ES-I3 (cell line): Measurements from ENCODE around the gene IQCH.
"Not testable (repeated sequence)": the region's sequence is repeated elsewhere in the genome, so short reads cannot be mapped to it uniquely, and the experiment has no call there.

Experiments used
- H3K36me3 ChIP-seq: 2 replicates; pipeline ENCODE4 v1.6.1; 2013; ENCODE audit warnings: mild to moderate bottlenecking, low read length, control low read depth, moderate library complexity; ENCODE audit not compliant: insufficient read depth
- H3K4me1 ChIP-seq: 2 replicates; pipeline ENCODE4 v1.6.1; 2013; ENCODE audit warnings: mild to moderate bottlenecking, control low read depth, low read length; ENCODE audit not compliant: insufficient read depth
- H3K9ac ChIP-seq: 2 replicates; pipeline ENCODE4 v1.6.1; 2013; ENCODE audit warnings: low read depth, mild to moderate bottlenecking, low read length, moderate library complexity
- H3K9me3 ChIP-seq: 2 replicates; pipeline ENCODE4 v1.6.1; 2013; ENCODE audit warnings: mild to moderate bottlenecking, low read length, moderate library complexity; ENCODE audit not compliant: control insufficient read depth, insufficient read depth

The IQCH gene

GRCh38 chr15:67259379-67259778 lies 4.8 kb downstream of the IQCH start:
- no peaks in the 10 kb centered on the region for H3K36me3 ChIP-seq
- H3K9ac ChIP-seq, result no peak overlapping the region
- no peaks in the 10 kb centered on the region for H3K9me3 ChIP-seq
- no peaks in the 10 kb centered on the region for H3K4me1 ChIP-seq

GRCh38 chr15:67259806-67260205 lies 5.2 kb downstream of the IQCH start:
- no peaks in the 10 kb centered on the region for H3K9me3 ChIP-seq
- H3K4me1 ChIP-seq, result no peaks in the 10 kb centered on the region
- no peak overlapping the region for H3K9ac ChIP-seq
- H3K36me3 ChIP-seq, result no peaks in the 10 kb centered on the region

DNA sequence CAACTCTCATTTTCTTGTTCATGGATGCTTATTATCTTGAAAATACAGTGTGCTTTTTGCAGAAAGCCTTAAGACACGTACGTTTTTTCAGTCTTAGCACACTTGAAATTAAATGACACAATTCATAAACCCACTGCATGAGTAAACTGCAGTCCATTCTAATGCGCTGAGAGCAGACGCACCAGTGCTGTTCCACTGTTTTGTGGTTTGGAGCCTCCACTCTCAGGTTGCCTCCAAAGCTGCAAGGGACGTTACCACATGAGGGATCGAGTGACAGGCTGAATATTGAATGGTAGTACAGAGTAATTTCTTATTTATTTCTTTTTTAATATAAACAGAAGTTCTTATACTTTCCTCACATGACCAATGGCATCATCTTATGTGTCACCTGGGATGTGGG lies 12.3 kb downstream of the IQCH start:
- no peak overlapping the region for H3K9ac ChIP-seq
- no peaks in the 10 kb centered on the region for H3K36me3 ChIP-seq
- no peaks in the 10 kb centered on the region for H3K9me3 ChIP-seq
- H3K4me1 ChIP-seq, result peaks cover 14% of the 10 kb centered on the region

- Histone ChIP-seq H3K9me3 (no peaks in the 10 kb centered on the region), H3K9ac (no peak overlapping the region), H3K36me3 (no peaks in the 10 kb centered on the region), H3K4me1 (peaks cover 14% of the 10 kb centered on the region)
Observed at GRCh38 chr15:67267440-67267839, 12.9 kb downstream of the IQCH start.

DNA sequence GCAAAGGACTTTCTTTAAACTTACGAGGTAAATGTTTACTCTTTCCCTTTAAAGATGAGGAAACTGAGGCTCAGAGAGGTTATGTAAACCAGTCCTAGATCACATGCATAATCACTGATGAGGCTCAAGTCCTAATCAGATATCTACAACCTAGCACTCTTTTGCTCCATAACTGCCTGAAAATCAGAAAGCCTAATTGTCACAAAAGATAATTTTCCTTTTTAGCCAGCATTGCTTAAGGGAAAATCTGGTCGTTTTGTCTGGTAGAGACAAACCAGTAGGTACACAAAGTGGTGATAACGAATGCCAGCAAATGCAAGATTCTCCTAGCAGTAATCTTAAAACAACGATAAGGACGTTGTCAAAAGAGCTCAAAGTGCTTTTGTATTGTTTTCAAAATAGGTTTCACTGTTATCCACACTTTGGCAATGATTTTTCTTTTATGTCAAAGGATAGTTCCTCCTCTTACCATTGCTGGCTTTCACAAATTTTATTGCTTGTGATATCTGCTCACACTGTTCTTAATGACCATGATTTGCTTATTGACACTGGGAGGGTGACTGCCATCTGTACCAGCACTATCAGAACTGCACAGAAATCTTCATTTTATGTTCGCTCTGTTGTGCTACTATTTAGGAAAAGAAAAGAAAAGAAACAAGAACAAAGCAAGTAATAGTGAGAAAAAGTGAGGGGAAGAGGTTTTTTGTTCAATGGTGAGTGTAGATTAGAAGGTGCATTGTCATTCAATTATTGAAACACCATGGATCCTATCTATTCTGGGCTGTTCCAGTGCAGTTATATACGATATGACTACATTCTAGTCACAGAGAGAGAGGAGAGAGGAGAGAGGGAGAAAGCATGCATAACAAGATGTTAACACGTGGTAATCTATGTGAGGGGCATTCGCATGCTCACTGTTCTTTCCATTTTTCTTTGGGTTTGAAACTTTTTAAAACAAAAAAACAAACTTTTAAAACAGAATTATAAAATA lies 13.7 kb downstream of the IQCH start:
- Histone ChIP-seq H3K9me3 (no peaks in the 10 kb centered on the region), H3K4me1 (peaks cover 14% of the 10 kb centered on the region), H3K9ac (no peak overlapping the region), H3K36me3 (no peaks in the 10 kb centered on the region)

DNA sequence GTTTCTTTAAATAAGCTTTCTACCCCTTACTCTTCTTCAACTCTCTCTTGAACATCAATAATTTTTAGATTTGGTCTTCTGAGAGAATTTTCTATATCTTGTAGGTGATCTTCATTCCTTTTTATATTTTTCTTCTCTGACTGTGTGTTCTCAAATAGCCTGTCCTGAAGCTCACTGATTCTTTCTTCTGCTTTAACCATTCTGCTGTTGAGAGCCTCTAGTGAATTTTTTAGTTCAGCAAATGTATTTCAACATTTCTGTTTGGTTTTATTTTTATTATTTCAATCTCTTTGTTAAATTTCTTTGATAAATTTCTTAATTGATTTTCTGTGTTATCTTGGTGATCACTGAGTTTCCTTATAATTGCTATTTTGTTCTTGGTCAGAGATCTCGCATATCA lies 19.6 kb downstream of the IQCH start:
- no peaks in the 10 kb centered on the region for H3K36me3 ChIP-seq
- H3K9ac ChIP-seq, result no peak overlapping the region
- H3K4me1 ChIP-seq, result no peaks in the 10 kb centered on the region
- no peaks in the 10 kb centered on the region for H3K9me3 ChIP-seq

DNA sequence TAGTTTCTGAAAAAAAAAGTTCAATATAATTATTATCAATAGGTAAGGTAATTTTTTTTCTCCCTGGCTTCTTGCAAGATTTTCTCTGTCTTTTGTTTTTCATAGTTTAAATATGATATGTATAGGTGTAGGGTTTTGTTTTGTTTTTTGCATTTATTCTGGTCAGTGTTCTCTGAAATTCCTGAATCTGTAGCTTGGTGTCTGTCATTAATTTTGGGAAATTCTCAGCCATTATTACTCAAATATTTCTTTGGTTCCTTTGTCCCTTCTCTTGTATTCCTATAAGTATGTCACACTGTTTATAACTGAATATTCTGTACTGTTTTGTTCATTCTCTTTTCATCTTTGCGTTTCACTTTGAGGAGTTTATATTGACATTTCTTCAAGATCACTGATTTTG lies 22.1 kb downstream of the IQCH start:
- no peaks in the 10 kb centered on the region; the same call in 1 of the 2 replicates for H3K4me1 ChIP-seq
- H3K36me3 ChIP-seq, result no peaks in the 10 kb centered on the region
- no peaks in the 10 kb centered on the region for H3K9me3 ChIP-seq
- H3K9ac ChIP-seq, result no peak overlapping the region

DNA sequence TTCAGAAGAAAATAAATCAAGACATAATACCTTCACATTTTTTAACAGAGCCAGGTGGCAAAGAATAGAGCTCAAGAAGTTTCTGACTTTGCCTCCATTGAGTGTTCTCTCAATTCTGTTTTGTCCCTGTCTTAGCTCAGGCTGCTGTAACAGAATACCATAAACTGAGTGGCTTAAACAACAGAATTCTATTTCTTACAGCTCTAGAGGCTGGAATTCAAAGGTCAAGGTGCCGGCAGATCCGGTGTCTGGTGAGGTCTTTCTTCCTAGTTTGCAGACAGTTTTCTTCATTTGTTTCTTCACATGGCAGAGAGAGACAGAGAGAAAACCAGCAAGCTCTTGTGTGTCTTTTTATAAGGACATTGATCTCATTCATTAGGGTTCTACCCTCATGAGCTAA lies 25.6 kb downstream of the IQCH start:
- no peak overlapping the region for H3K9ac ChIP-seq
- H3K4me1 ChIP-seq, result peaks cover 5% of the 10 kb centered on the region; the same call in 1 of the 2 replicates
- no peaks in the 10 kb centered on the region for H3K9me3 ChIP-seq
- H3K36me3 ChIP-seq, result no peaks in the 10 kb centered on the region

DNA sequence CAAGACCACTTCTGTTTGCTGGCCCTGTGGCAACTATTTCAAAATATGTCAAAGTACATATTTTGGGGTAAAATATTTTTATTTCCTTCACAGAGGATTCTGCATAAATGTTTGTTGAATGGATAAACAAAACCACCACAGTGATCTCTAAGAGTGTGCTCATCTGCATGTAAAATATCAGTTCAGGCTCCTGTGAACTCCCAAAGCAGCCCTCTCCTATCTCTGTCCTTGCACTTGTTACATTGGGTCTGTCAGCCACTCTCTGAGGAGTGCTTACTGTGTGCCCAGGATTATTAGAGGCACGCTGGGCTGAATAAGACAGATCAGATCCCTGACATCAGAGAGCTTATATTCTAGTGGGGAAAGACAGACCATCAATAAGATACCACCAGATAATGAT lies 27.1 kb downstream of the IQCH start:
- peaks cover 5% of the 10 kb centered on the region; the same call in 1 of the 2 replicates for H3K4me1 ChIP-seq
- H3K9me3 ChIP-seq, result no peaks in the 10 kb centered on the region
- H3K9ac ChIP-seq, result no peak overlapping the region

GRCh38 chr15:67285625-67286024 lies 31.0 kb downstream of the IQCH start:
- not testable (repeated sequence) for H3K4me1 ChIP-seq, H3K36me3 ChIP-seq, H3K9me3 ChIP-seq, H3K9ac ChIP-seq

More for the DNA sequence above, 27.1 kb downstream of the IQCH start:
- no peaks in the 10 kb centered on the region for H3K36me3 ChIP-seq

GRCh38 chr15:67286400-67286799 lies 31.8 kb downstream of the IQCH start:
- H3K36me3 ChIP-seq, H3K9ac ChIP-seq, H3K9me3 ChIP-seq: not testable (repeated sequence)

DNA sequence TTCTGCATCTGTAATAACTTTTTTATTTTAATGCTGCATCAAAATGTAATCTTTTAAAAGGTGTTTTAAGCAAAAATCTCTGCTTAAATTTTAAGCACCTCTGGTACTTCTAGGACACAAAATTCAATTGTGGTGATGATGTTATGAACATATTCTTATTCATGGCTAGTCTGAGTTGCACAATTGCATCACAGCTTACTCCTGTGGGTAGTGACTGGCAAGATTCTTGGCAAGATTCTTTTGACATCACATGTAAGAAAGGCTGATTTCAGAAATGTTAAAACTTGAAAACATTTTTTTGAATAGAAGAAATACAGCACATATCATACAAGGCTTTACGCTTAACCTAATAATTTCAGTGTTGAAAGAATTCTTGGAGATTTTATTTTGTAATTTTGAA lies 35.7 kb downstream of the IQCH start:
- Histone ChIP-seq H3K9me3 (no peaks in the 10 kb centered on the region), H3K36me3 (no peaks in the 10 kb centered on the region), H3K4me1 (no peaks in the 10 kb centered on the region)

More at GRCh38 chr15:67286400-67286799, 31.8 kb downstream of the IQCH start:
- H3K4me1 ChIP-seq, result not testable (repeated sequence)

GRCh38 chr15:67296188-67296587 lies 41.6 kb downstream of the IQCH start:
- no peaks in the 10 kb centered on the region for H3K9me3 ChIP-seq
- H3K36me3 ChIP-seq, result no peaks in the 10 kb centered on the region
- H3K4me1 ChIP-seq, result peaks cover 6% of the 10 kb centered on the region; the same call in 1 of the 2 replicates
- no peak overlapping the region for H3K9ac ChIP-seq

More for the DNA sequence above, 35.7 kb downstream of the IQCH start:
- no peak overlapping the region for H3K9ac ChIP-seq

- H3K9me3 ChIP-seq, result no peaks in the 10 kb centered on the region
- H3K36me3 ChIP-seq, result no peaks in the 10 kb centered on the region
- H3K4me1 ChIP-seq, result peaks cover 6% of the 10 kb centered on the region; the same call in 1 of the 2 replicates
Observed at GRCh38 chr15:67296684-67297083, 42.1 kb downstream of the IQCH start.

More at GRCh38 chr15:67296684-67297083, 42.1 kb downstream of the IQCH start:
- no peak overlapping the region for H3K9ac ChIP-seq
